Thyroid gland (tissue), 4 donors: ENCODE results near the gene INPP5A. TPM values are rescaled to one million over a fixed set of nuclear protein-coding genes. Genes with fewer than 3 reads are reported as not detected.

Experiments
- DNase-seq, 2 donors: peaks; one replicate each; pipeline ENCODE4 v3.0.0-alpha.2; 2019
- H3K27ac ChIP-seq, 3 donors: fragments of 200-600 bp; sonication (generic); 1 replicate in 2 of 3; 2 replicates in 1 of 3; pipeline ENCODE4 v1.5.1; 2016 to 2019; ENCODE audit warnings: mild to moderate bottlenecking in 1 of 3, moderate library complexity in 1 of 3
- H3K27me3 ChIP-seq: fragments of 200-600 bp; sonication (generic); one replicate; pipeline ENCODE4 v1.5.1; 2019
- H3K36me3 ChIP-seq, 2 donors: fragments of 200-600 bp; sonication (generic); one replicate each; pipeline ENCODE4 v1.5.1; 2016 to 2019
- H3K4me1 ChIP-seq, 2 donors: fragments of 200-600 bp; sonication (generic); one replicate each; pipeline ENCODE4 v1.5.1; 2017 to 2019
- H3K4me3 ChIP-seq, 3 donors: fragments of 200-600 bp; sonication (generic); replicated peaks in 1 of 3; 1 replicate in 2 of 3; 2 replicates in 1 of 3; pipeline ENCODE4 v1.5.1; 2016; ENCODE audit warnings: mild to moderate bottlenecking in 1 of 3
- H3K9me3 ChIP-seq: fragments of 200-600 bp; sonication (generic); one replicate; pipeline ENCODE4 v1.5.1; 2017
- POLR2A ChIP-seq, 2 donors: fragments of 450-650 bp; IDR thresholded peaks; one replicate each; pipeline ENCODE4 v1.6.1; 2017; ENCODE audit warnings: antibody characterized with exemption in 2 of 2, mild to moderate bottlenecking in 2 of 2, moderate library complexity in 1 of 2
- WGBS, 2 donors: methylation state at CpG; one replicate each; pipeline ENCODE4 v1.1.5; 2017; 5-methylcytosine and 5-hydroxymethylcytosine counted together
- intact Hi-C: fragments of 100-400 bp; cut with DNase I; formaldehyde crosslinking; loops from one replicate; pipeline ENCODE4 v1.15.1; 2023
- total RNA-seq, 4 donors: library from RNA; depleted of rRNA; stranded (reverse); fragments of >200 nt; gene quantifications; one replicate each; pipeline ENCODE4 v1.2.3, GENCODE V29; 2016
- TF ChIP-seq, protein P1 (sequence below), 6 experiments: fragments of 200-600 bp in 3 of 6; fragments of 450-650 bp in 3 of 6; sonication (generic) in 3 of 6; IDR thresholded peaks; one replicate each; pipeline ENCODE4 v1.5.1; 2016 to 2019; ENCODE audit warnings: antibody characterized with exemption in 6 of 6, mild to moderate bottlenecking in 2 of 6, inconsistent platforms in 1 of 6, moderate library complexity in 1 of 6

INPP5A gene
- total RNA-seq, 4 donors from 2014 or later, result 30.4 to 75.8 (median 41.1) TPM

DNA sequence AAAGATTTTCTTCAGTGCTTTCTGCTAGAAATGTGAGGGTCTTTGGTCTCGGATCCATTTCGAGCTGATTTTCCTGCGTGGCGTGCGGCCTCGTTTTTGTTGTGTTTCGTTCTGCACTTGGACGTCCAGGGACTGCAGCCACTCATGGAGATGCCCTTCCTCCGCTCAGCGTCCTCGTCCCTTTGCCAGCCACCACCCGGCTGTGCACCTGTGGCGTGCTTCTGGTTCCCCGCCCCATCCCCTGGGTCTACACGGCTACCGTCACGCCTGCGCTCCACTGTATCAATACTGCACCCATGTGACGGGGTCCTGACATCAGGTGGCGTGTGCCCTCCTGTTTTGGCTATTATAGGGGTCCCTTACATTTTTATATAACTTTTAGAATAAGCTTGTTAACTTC, 291.1 kb downstream of the INPP5A start:
- Histone ChIP-seq H3K4me1 (no peaks in the 10 kb centered on the region), H3K27ac (no peak overlapping the region), H3K36me3 (no peaks in the 10 kb centered on the region), H3K4me3 (no peak overlapping the region), H3K9me3 (no peaks in the 10 kb centered on the region), H3K27me3 (no peaks in the 10 kb centered on the region)
- TF ChIP-seq POLR2A (IDR thresholded peaks at IDR 0.05), result no peak
- TF ChIP-seq, protein P1, sequence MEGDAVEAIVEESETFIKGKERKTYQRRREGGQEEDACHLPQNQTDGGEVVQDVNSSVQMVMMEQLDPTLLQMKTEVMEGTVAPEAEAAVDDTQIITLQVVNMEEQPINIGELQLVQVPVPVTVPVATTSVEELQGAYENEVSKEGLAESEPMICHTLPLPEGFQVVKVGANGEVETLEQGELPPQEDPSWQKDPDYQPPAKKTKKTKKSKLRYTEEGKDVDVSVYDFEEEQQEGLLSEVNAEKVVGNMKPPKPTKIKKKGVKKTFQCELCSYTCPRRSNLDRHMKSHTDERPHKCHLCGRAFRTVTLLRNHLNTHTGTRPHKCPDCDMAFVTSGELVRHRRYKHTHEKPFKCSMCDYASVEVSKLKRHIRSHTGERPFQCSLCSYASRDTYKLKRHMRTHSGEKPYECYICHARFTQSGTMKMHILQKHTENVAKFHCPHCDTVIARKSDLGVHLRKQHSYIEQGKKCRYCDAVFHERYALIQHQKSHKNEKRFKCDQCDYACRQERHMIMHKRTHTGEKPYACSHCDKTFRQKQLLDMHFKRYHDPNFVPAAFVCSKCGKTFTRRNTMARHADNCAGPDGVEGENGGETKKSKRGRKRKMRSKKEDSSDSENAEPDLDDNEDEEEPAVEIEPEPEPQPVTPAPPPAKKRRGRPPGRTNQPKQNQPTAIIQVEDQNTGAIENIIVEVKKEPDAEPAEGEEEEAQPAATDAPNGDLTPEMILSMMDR (IDR thresholded peaks at IDR 0.05), result no peak
- DNase-seq, result no peak
- intact Hi-C loops, result no loop called here
- 87 to 93% methylated on average over 20 of the region's 20 CpGs for WGBS, 2 donors

DNA sequence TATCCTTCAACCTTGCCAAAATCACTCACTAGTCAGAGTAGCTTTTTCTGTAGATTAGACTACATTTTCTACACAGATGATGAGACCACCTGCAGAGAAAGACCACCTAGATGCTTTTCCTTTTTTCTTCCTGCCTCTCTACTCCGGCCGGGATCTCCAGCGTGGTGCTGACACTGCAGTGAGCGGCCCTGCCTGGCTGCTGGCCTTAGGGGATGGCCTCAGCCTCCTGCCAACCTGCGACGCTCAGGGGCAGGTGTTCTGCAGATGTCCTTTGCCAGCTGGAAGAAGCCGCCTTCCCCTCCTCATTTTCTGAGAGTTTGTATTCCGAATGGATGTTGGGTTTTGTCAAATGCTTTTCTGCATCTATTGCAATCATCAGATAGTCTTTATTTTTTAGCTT, 291.8 kb downstream of the INPP5A start:
- no peak overlapping the region for H3K4me3 ChIP-seq
- H3K4me1 ChIP-seq, result no peaks in the 10 kb centered on the region
- H3K9me3 ChIP-seq, result no peaks in the 10 kb centered on the region
- H3K36me3 ChIP-seq, result no peaks in the 10 kb centered on the region
- DNase-seq, result no peak
- no peak overlapping the region for H3K27ac ChIP-seq
- no peaks in the 10 kb centered on the region for H3K27me3 ChIP-seq
- WGBS, 2 donors, result 79 to 94% methylated on average over 8 of the region's 8 CpGs
- intact Hi-C loops, result no loop called here
- TF ChIP-seq, protein P1 (IDR thresholded peaks at IDR 0.05), result no peak
- TF ChIP-seq POLR2A (IDR thresholded peaks at IDR 0.05), result no peak

DNA sequence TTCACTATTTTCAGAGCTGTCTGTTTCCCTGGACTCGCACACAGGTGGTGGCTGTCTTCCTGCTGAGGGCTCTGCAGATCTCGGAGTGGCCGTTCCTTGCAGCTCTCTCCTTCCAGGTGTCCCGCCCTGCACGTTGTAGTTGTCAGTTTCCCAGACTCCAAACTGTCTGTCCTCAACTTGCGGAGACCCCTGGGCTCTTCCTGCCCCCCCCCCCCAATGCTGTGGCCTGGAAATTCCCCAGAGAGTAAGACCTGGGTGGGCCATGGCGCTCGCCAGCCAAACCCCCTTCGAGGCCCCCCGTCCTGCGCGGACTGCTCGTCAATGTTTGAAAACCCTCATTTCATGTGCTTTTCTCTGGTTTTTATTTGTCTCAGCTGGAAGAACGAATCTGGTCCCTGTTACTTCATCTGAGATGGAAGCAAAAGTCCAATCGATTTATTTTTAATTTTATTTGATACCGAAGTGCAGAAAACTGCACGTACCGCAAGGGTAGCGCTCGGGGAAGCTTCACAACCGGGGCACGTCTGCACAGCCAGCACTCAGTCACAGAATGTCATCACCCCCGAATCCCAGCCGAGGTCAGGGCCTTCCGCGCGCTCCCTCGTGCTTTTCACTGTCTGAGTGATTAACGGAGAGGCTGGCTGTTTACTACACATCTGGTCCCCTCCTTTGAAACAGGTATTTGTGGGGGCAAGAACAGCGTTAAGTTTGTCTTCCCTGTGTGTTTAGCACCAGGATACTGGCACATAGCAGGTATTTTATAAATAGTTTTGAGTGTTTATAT, 294.8 kb downstream of the INPP5A start:
- Histone ChIP-seq H3K27ac (no peak overlapping the region), H3K36me3 (no peaks in the 10 kb centered on the region), H3K4me3 (no peak overlapping the region), H3K27me3 (no peaks in the 10 kb centered on the region), H3K4me1 (peaks cover 8 to 10% of the 10 kb centered on the region in 2 donors), H3K9me3 (no peaks in the 10 kb centered on the region)
- DNase-seq, result no peak
- 68 to 72% methylated on average over 30 of the region's 30 CpGs for WGBS, 2 donors
- TF ChIP-seq POLR2A (IDR thresholded peaks at IDR 0.05), result no peak
- TF ChIP-seq, protein P1 (IDR thresholded peaks at IDR 0.05), result no peak
- intact Hi-C loops, result loop anchor here (5.0 kb wide), 1 partner anchor 175 kb away; no protein-coding TSS in a partner anchor

Other genes with a start within 250 kb of the INPP5A start
- gene STK32C, start 229.8 kb upstream of the INPP5A start, total RNA-seq, result 1 to 10 TPM; 3.3 to 5.7 (median 3.5) TPM
- gene LRRC27, start 205.6 kb upstream of the INPP5A start, total RNA-seq, result 10 to 100 TPM; 14.0 to 24.4 (median 19.4) TPM
- gene PWWP2B, start 140.6 kb upstream of the INPP5A start, total RNA-seq, result 10 to 100 TPM; 14.5 to 35.4 (median 27.3) TPM
- gene NKX6-2, start 248.4 kb downstream of the INPP5A start, total RNA-seq, result not detected